Right renal pelvis (tissue), 4 donors: ENCODE data around the gene PLPP4. TPM values are rescaled to one million over a fixed set of nuclear protein-coding genes. Genes with fewer than 3 reads are reported as not detected.
"Not testable (repeated sequence)": the region's sequence is repeated elsewhere in the genome, so short reads cannot be mapped to it uniquely, and the experiment has no call there.

Experiments
- DNase-seq, 4 donors: peaks; one replicate each; pipeline ENCODE4 v3.0.0-alpha.2; 2013; ENCODE audit warnings: low read depth in 4 of 4, low spot score in 3 of 4, missing footprints in 1 of 4
- polyA plus RNA-seq, 4 donors: library from polyadenylated mRNA; unstranded; fragments of 120-200 nt; gene quantifications; one replicate each; pipeline ENCODE4 v1.2.1, GENCODE V29; 2013; ENCODE audit not compliant: insufficient read length in 4 of 4

PLPP4 gene
- polyA plus RNA-seq, 4 donors, result 4.7 to 7.1 (median 6.0) TPM

GRCh38 chr10:120483651-120484301 is 26.7 kb downstream of the PLPP4 start:
- no peak for DNase-seq

GRCh38 chr10:120485946-120486345 is 28.9 kb downstream of the PLPP4 start:
- DNase-seq, result no peak

GRCh38 chr10:120486671-120487205 is 29.7 kb downstream of the PLPP4 start:
- DNase-seq, result no peak

- no peak for DNase-seq
These were observed 33.3 kb downstream of the PLPP4 start for GRCh38 chr10:120490288-120490687.

- no peak for DNase-seq
These were observed 35.3 kb downstream of the PLPP4 start for GRCh38 chr10:120492346-120492745.

GRCh38 chr10:120493411-120494312 is 36.6 kb downstream of the PLPP4 start:
- no peak for DNase-seq

DNA sequence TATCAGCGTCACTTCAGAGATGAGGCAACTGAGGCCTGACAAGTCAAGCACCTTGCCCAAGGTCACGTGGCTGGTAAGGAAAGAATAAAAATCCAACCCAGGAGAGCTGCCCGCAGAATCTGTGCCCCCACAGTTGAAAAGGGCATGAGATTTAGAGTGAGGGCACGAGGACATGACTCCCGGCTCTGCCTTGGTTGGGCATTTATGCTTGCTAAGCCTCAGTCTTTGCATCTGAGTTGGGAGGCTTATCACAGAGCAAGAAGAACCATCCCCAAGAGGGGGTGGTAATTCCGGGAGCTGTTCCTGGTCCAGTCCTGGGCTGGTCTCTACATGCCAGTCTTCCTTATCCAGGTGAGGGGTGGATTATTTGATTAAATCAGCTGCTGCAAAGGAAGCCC is 37.3 kb downstream of the PLPP4 start:
- no peak for DNase-seq

DNA sequence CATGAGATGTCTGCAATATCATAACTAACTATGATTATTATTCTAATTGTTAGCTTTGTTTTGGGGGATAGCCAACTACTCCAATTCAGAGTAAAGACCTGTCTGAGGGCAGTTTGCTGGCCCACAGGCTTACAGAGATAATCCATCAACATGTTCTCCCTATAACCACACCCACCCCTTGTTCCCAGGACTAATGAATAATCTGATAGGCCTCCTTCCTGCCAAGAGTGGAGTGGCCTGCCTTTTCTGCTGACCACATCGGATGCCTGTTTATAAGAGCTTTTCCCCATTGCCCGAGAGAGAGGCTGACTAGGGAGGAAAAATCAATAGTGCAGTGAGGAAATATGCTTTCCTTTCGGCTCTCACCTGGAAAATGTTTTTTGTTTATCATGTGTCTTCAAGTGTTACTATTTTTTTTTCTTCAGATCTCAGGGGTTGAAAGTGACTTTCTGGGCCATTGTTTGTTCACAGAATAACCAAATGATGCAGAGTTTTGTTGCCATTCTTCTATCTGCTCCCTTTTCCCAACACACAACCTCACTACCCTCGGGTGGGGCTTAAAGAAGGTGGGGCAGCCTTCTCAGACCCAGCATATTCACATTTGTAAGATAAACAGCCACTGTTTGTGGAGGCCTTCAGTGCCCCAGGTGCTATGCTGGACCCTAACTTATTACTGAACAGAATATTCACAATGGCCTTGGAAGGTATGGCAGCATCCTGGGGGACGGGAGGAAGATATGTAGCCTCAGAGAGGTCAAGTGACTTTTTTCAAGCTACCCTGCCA is 38.4 kb downstream of the PLPP4 start:
- no peak for DNase-seq

- no peak for DNase-seq
These were observed 42.9 kb downstream of the PLPP4 start for GRCh38 chr10:120499883-120500282.

DNA sequence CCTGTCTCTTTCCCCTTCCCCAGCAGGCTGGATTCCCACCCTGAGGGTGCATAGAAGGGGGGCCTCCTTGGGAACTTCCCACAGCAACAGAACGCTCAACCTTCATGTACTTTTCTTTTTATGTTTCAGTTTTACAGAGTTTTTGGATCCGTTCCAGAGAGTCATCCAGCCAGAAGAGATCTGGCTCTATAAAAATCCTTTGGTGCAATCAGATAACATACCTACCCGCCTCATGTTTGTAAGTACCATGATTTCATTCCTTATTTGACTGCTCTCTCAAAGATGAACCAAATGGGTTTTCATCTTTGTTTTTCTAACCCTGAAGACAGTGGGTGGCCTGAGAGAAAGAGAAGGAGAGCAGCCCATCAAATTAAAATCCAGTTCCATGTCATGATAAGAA is 46.7 kb downstream of the PLPP4 start:
- DNase-seq, result no peak

- not testable (repeated sequence) for DNase-seq
These were observed 47.2 kb downstream of the PLPP4 start for GRCh38 chr10:120504227-120504626.

- DNase-seq, result no peak
These were observed 48.0 kb downstream of the PLPP4 start for GRCh38 chr10:120505056-120505455.

DNA sequence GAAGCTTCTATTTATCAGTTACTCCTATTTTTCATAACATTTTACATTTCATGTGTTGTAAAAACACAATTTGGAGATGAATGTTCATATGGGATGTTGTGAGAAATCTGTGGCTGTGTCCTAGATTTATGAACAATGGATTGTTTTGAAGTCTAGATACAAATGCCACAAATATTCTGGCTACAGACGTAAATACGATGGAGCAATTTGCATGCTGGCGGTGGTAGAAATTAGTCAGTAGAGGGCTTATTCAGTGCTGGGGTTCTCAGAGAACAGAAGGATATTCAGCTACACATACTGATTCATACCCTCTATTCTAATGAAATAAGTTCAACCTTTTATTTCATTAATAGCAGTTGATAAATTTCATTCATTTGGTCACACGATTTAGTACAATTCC is 48.8 kb downstream of the PLPP4 start:
- DNase-seq, result no peak

DNA sequence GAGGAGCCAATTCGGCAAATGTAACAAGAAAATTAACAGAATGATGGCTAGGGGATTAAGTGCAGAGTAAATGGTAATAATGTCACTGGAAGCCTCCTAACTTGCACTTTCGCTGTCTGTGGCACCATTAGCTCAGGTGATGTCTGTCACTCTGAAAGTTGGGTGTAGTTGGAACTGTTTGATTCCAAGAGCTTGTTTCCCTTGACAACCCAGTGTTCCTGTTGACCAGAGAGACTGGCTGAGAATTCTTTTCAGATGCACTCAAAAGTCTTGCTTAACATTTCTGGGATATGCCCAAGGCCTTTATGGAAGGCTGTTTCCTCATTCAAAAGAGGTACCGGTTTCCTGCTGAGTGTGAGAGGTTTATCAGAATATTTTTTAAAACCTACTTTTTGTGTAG is 49.6 kb downstream of the PLPP4 start:
- no peak for DNase-seq

GRCh38 chr10:120507175-120507574 is 50.1 kb downstream of the PLPP4 start:
- no peak for DNase-seq

GRCh38 chr10:120507651-120508050 is 50.6 kb downstream of the PLPP4 start:
- DNase-seq, result no peak

- DNase-seq, result no peak
These were observed 51.4 kb downstream of the PLPP4 start for GRCh38 chr10:120508393-120508792.

DNA sequence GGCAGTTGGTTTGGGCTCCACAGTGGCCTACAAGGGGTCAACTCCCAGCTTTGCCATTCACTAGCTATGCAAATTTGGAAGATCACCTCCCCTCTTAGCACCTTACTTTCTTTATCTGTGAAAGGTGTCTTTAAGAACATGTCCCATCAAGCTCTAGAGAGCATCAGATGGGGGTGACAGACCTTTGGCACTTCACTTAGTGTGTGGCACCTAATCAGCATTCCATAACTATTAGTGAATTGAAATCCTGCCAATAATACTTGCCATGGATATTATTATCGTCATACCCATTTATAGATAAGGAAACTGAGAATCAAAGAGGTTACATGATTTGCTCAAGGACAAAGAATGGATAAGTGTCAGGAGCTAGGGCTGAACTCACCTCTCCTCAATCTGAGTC is 51.9 kb downstream of the PLPP4 start:
- no peak for DNase-seq

- no peak for DNase-seq
These were observed 54.1 kb downstream of the PLPP4 start for GRCh38 chr10:120511165-120511564.

- no peak for DNase-seq
These were observed 56.3 kb downstream of the PLPP4 start for GRCh38 chr10:120513307-120513796.
